ENCODE results near the gene HFE. TPM values are rescaled to one million over a fixed set of nuclear protein-coding genes. Genes with fewer than 3 reads are reported as not detected.

The HFE gene
- total RNA-seq, 1 donor from 2014 or later = not detected

- no peaks in the 10 kb centered on the region for H3K36me3 Mint-ChIP-seq (ENCODE audit: unreplicated experiment)
- no peak for TF ChIP-seq CTCF (IDR thresholded peaks at IDR 0.05; ENCODE audit: partially characterized antibody, unreplicated experiment)
- no peaks in the 10 kb centered on the region for H3K9me3 Mint-ChIP-seq (ENCODE audit: unreplicated experiment)
- H3K4me1 Mint-ChIP-seq (ENCODE audit: low read depth, unreplicated experiment) = peaks cover 12% of the 10 kb centered on the region
- peaks cover 2% of the 10 kb centered on the region for H3K27me3 Mint-ChIP-seq (ENCODE audit: unreplicated experiment)
- peak overlapping the region; percentile 25 for H3K27ac Mint-ChIP-seq (ENCODE audit: unreplicated experiment)
- peak overlapping the region; percentile 3 for H3K4me3 Mint-ChIP-seq (ENCODE audit: unreplicated experiment)
- no peak for DNase-seq
Measured at GRCh38 chr6:26142026-26142425, 54.8 kb downstream of the HFE start.

Other genes with a start within 250 kb of the HFE start
- gene SLC17A3, start 213.2 kb upstream of the HFE start, total RNA-seq (ENCODE audit: unreplicated experiment) = not detected
- gene SLC17A2, start 156.7 kb upstream of the HFE start, total RNA-seq (ENCODE audit: unreplicated experiment) = not detected
- gene TRIM38, start 124.6 kb upstream of the HFE start, total RNA-seq (ENCODE audit: unreplicated experiment) = 0.05 TPM